ENCODE data around the gene SLC39A9. TPM values are rescaled to one million over a fixed set of nuclear protein-coding genes. Genes with fewer than 3 reads are reported as not detected.
"Not testable (repeated sequence)": the region's sequence is repeated elsewhere in the genome, so short reads cannot be mapped to it uniquely, and the experiment has no call there.

SLC39A9 gene
- polyA plus RNA-seq, 4 donors = 74.9 to 92.8 (median 82.1) TPM

DNA sequence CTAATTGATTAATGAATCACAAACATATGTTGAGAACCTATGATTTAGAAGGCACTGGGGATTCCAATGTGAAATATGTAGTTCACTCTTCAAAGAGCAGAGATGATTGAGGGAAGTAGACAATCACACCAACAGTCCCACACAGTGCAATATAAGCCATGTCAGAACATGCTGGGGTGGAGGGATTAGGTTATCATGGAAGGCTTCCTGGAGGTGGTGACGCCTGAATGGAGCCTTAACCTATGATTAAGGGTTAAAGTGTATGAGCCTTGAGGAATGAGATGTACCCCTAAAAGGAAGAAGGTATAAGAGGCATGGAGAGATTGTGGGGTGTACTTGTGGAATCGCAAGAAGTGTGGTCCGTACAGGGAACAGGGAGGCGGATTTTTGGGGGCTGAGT lies 31.7 kb upstream of the SLC39A9 start:
- no peak for DNase-seq (ENCODE audit: low read depth in 4 of 4, low spot score in 2 of 4)

GRCh38 chr14:69368381-69368780 lies 30.1 kb upstream of the SLC39A9 start:
- no peak for DNase-seq (ENCODE audit: low read depth in 4 of 4, low spot score in 2 of 4)

GRCh38 chr14:69370061-69370460 lies 28.4 kb upstream of the SLC39A9 start:
- DNase-seq (ENCODE audit: low read depth in 4 of 4, low spot score in 2 of 4) = no peak

DNA sequence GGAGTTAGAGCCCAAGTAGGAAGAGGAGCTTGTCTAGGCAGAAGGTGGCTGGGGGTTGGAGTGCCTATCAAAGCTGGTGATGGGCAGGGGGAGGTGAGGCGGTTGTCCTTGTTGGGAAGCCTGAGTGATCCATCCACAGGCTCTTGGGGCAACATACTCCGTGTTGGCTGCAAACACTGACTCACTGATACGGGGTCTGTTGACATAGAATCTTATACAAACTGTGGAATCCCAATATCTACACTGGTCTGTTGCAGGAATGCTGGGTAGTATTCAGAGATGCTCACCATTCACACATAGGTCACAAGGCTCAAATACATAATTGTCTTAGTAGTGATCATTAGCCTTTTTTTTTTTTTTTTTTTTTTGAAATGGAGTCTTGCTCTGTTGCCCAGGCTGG lies 26.3 kb upstream of the SLC39A9 start:
- DNase-seq (ENCODE audit: low read depth in 4 of 4, low spot score in 2 of 4) = no peak

- DNase-seq (ENCODE audit: low read depth in 4 of 4, low spot score in 2 of 4) = no peak
Measured at GRCh38 chr14:69373104-69373503, 25.4 kb upstream of the SLC39A9 start.

DNA sequence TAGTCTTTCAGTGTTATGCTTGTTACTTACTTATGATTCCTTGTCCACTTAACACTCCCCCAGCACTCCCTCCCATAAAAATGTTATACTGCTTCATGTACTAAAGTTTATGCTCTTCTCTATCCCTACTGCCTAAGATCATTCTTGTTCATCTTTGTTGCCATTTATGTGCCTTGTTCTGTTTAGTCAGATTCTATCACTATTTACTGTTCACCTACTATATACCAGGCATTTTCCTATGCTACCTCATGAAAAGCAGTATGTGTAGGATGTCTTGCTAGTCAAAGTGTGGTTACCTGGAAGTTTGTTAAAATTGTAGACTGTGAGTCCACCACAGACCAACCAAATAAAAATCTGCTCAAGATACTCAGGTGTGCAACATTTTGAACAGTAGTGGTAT lies 24.3 kb upstream of the SLC39A9 start:
- DNase-seq (ENCODE audit: low read depth in 4 of 4, low spot score in 2 of 4) = no peak

DNA sequence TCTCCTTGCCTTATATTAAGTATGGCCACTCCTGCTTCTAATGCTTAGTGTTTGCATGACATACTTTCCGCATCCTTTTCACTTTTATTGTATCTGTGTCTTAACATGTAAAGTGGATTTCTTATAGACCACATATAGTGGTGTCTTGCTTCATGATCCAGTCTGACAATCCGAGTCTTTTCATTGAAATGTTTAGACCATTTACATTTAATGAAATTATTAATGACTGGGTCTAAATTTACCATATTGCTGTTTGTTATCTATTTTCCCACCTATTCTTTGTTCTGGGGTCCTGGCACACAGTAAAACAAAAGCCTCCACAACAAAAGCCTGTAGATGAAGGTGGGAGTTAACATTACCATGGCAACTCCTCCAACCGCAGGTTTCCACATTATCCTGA lies 23.3 kb upstream of the SLC39A9 start:
- no peak for DNase-seq (ENCODE audit: low read depth in 4 of 4, low spot score in 2 of 4)

GRCh38 chr14:69375722-69376121 lies 22.8 kb upstream of the SLC39A9 start:
- no peak for DNase-seq (ENCODE audit: low read depth in 4 of 4, low spot score in 2 of 4)

- DNase-seq (ENCODE audit: low read depth in 4 of 4, low spot score in 2 of 4) = no peak
Measured at GRCh38 chr14:69376439-69376838, 22.1 kb upstream of the SLC39A9 start.

DNA sequence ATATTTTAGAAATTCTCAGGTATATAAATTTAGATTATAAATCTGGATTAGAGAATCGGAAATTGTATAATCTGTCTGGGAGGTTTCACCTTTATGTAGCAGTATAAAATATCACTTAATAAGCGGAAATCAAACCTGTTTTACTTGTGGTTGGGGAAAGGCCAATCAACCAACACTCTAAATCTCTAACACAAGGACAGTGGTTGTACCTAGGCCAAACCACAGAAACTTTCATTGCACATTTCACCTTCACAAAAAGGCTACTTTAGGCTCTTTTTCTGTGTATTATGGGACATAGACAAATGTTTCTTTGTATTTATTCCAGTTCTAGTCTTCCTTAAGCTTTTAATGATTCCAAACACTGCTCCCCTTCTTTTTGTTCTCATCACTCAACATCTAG lies 20.2 kb upstream of the SLC39A9 start:
- no peak for DNase-seq (ENCODE audit: low read depth in 4 of 4, low spot score in 2 of 4)

- DNase-seq (ENCODE audit: low read depth in 4 of 4, low spot score in 2 of 4) = no peak
Measured at GRCh38 chr14:69387311-69387710, 11.2 kb upstream of the SLC39A9 start.

DNA sequence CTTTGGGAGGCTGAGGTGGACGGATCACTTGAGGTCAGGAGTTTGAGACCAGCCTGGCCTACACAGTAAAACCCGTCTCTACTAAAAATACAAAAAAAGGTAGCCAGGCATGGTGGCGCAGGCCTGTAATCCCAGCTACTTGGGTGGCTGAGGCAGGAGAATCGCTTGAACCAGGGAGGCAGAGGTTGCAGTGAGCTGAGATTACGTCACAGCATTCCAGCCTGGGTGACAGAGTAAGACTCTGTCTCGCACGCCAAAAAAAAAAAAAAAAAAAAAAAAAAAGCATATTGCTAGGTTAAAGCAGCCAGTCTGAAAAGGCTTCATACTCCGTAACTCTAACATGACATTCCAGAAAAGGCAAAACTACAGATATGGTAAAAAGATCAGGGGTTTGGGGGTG lies 7.1 kb upstream of the SLC39A9 start:
- not testable (repeated sequence) for DNase-seq (ENCODE audit: low read depth in 4 of 4, low spot score in 2 of 4)

DNA sequence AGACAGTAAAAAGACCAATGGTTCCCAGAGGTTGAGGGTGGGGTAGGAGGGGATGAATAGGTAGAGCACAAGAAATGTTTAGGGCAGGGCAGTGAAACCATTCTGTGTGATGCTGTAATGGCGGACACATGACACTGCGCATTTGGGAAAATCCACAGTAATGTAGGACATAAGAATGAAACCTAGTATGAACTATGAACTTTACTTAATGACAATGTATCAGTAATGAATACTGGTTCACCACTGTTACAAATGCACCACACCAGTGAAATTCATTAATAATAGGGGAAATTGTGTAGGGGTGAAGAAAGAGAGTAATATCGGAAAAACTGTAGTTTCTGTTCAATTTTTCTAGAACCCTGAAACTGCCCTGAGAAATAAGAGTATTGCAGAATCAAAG lies 6.0 kb upstream of the SLC39A9 start:
- no peak for DNase-seq (ENCODE audit: low read depth in 4 of 4, low spot score in 2 of 4)

GRCh38 chr14:69395929-69396328 lies 2.6 kb upstream of the SLC39A9 start:
- no peak for DNase-seq (ENCODE audit: low read depth in 4 of 4, low spot score in 2 of 4)

GRCh38 chr14:69398818-69399210 lies 322 bp downstream of the SLC39A9 start:
- no peak for DNase-seq (ENCODE audit: low read depth in 4 of 4, low spot score in 2 of 4)

DNA sequence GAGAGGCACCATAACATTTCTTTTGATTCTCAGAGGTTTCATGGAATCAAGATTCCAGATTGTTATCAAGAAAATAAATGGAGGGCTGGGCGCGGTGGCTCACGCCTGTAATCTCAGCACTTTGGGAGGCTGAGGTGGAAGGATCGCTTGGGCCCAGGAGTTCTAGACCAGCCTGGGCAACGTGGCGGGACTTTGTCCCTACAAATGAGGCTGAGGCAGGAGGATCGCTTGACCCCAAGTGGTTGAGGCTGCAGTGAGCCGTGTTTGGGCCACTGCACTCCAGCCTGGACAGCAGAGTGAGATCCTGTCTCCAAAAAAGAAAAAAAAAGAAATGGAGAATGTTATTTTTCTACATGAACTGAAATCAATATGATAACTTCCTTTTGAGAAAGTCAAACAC lies 1.3 kb downstream of the SLC39A9 start:
- no peak for DNase-seq (ENCODE audit: low read depth in 4 of 4, low spot score in 2 of 4)

- no peak for DNase-seq (ENCODE audit: low read depth in 4 of 4, low spot score in 2 of 4)
Measured at GRCh38 chr14:69400154-69400553, 1.7 kb downstream of the SLC39A9 start.

- no peak for DNase-seq (ENCODE audit: low read depth in 4 of 4, low spot score in 2 of 4)
Measured at GRCh38 chr14:69401841-69402240, 3.3 kb downstream of the SLC39A9 start.

- no peak for DNase-seq (ENCODE audit: low read depth in 4 of 4, low spot score in 2 of 4)
Measured at GRCh38 chr14:69404478-69404877, 6.0 kb downstream of the SLC39A9 start.

GRCh38 chr14:69404883-69405282 lies 6.4 kb downstream of the SLC39A9 start:
- no peak for DNase-seq (ENCODE audit: low read depth in 4 of 4, low spot score in 2 of 4)

- no peak for DNase-seq (ENCODE audit: low read depth in 4 of 4, low spot score in 2 of 4)
Measured at GRCh38 chr14:69405762-69406161, 7.3 kb downstream of the SLC39A9 start.

GRCh38 chr14:69408331-69408960 lies 10.0 kb downstream of the SLC39A9 start:
- DNase-seq (ENCODE audit: low read depth in 4 of 4, low spot score in 2 of 4) = no peak

DNA sequence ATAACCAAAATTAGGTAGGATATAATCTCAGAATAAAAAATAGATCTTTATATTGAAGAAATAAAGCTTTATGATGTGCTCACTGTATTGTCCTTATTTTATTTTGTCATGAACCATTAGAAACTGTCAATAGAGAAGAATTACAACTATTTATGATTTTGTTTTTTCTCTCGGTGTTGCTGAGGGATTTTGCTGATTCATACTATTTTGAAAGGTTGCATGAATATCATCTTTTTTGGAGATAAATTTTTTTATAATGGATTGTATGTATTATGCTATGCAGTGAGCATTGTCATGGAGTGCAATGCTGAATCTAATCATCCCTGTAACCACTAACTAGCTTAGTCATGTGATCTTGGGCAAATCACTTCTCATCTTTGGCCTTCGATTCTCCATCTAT lies 15.0 kb downstream of the SLC39A9 start:
- no peak for DNase-seq (ENCODE audit: low read depth in 4 of 4, low spot score in 2 of 4)
